Endothelial cell (in vitro differentiated cells): ENCODE data around the gene SLC6A9. TPM values are rescaled to one million over a fixed set of nuclear protein-coding genes. Genes with fewer than 3 reads are reported as not detected.

Experiments used
- DNase-seq: peaks from one replicate; pipeline ENCODE4 v3.0.0; 2021; ENCODE audit warnings: low spot score
- H3K27ac Mint-ChIP-seq: one replicate; pipeline ENCODE4 v1.8.0; 2021; ENCODE audit warnings: mixed read lengths, inconsistent platforms; ENCODE audit not compliant: unreplicated experiment
- H3K27me3 Mint-ChIP-seq: one replicate; pipeline ENCODE4 v1.8.0; 2021; ENCODE audit warnings: mild to moderate bottlenecking, moderate library complexity, mixed read lengths, inconsistent platforms; ENCODE audit not compliant: unreplicated experiment
- H3K36me3 Mint-ChIP-seq: one replicate; pipeline ENCODE4 v1.8.0; 2021; ENCODE audit warnings: mild to moderate bottlenecking, low read depth, mixed read lengths, inconsistent platforms; ENCODE audit not compliant: unreplicated experiment
- H3K4me1 Mint-ChIP-seq: one replicate; pipeline ENCODE4 v1.8.0; 2021; ENCODE audit warnings: mild to moderate bottlenecking, mixed read lengths, inconsistent platforms; ENCODE audit not compliant: unreplicated experiment
- H3K4me3 Mint-ChIP-seq: one replicate; pipeline ENCODE4 v1.8.0; 2021; ENCODE audit warnings: mild to moderate bottlenecking, mixed read lengths, inconsistent platforms; ENCODE audit not compliant: unreplicated experiment
- H3K9me3 Mint-ChIP-seq: one replicate; pipeline ENCODE4 v1.8.0; 2021; ENCODE audit warnings: mixed read lengths, inconsistent platforms; ENCODE audit not compliant: unreplicated experiment
- total RNA-seq: library from RNA; stranded (reverse); fragmentation: NEBNext Ultra II Directional; extraction: Animal tissue kit (Norgen Biotek cat#: 25700); gene quantifications from one replicate; pipeline ENCODE4 v1.2.1, GENCODE V29; 2021; ENCODE audit not compliant: unreplicated experiment
- TF ChIP-seq, protein P1 (sequence below): fragments of 200-600 bp; sonication (generic); IDR thresholded peaks from one replicate; pipeline ENCODE4 v1.5.0; 2021; ENCODE audit warnings: antibody characterized with exemption; ENCODE audit not compliant: unreplicated experiment

The SLC6A9 gene
- total RNA-seq, 1 donor from 2014 or later, result 2.8 TPM

DNA sequence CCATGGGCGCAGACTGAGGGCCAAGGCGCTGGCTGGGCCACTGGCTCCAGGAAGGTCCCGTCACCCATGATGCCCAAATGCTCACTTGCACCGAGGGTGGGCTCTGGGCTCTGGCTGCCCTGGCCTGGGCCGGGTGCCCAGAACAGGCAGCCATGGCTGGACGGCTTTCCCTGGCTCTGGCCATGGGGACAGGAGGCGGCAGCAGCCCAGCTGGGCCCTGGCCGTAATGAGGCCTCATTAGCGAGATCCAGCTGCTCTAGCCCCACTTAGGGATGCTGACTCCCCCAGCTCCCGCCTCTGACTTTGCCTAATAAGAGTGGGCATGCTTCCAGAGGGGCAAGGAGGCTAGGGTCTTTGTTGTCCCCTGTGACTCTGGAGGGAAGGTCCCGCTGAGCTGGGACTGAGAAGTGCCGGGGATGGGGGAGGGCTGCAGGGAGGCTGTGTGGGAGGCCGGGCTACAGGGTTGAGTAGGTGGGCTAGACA lies 11.8 kb downstream of the SLC6A9 start:
- Mint-ChIP-seq H3K4me1 (peaks cover 4% of the 10 kb centered on the region), H3K4me3 (no peak overlapping the region), H3K27ac (no peak overlapping the region), H3K27me3 (no peaks in the 10 kb centered on the region), H3K36me3 (no peaks in the 10 kb centered on the region), H3K9me3 (no peaks in the 10 kb centered on the region)
- no peak for DNase-seq
- TF ChIP-seq, protein P1, sequence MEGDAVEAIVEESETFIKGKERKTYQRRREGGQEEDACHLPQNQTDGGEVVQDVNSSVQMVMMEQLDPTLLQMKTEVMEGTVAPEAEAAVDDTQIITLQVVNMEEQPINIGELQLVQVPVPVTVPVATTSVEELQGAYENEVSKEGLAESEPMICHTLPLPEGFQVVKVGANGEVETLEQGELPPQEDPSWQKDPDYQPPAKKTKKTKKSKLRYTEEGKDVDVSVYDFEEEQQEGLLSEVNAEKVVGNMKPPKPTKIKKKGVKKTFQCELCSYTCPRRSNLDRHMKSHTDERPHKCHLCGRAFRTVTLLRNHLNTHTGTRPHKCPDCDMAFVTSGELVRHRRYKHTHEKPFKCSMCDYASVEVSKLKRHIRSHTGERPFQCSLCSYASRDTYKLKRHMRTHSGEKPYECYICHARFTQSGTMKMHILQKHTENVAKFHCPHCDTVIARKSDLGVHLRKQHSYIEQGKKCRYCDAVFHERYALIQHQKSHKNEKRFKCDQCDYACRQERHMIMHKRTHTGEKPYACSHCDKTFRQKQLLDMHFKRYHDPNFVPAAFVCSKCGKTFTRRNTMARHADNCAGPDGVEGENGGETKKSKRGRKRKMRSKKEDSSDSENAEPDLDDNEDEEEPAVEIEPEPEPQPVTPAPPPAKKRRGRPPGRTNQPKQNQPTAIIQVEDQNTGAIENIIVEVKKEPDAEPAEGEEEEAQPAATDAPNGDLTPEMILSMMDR, result no peak

DNA sequence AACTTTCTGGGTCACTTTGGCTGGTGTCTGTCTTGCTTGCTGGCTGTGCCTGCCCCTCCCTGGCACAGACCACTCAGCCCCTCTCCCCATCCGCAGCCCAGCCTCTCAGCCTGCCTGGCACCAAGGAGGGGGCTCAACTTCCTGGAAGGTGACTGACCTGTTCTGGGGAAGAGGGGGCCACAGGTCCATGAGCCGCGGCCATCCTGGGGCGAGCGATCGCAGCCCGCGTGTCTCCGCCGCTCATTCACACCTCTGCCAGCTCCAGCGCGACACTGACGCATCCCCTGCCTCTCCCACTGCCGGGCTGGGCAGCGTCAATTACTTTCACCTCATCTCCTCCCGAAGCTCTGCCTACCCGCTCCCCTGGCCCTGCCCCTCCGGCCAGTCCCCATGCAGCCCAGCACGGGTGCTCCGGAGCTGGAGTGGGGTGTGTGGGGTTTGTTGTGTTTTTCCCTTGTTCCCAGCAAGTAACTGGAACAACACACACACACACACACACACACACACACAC lies 14.3 kb downstream of the SLC6A9 start:
- no peaks in the 10 kb centered on the region for H3K36me3 Mint-ChIP-seq
- peaks cover 4% of the 10 kb centered on the region for H3K27me3 Mint-ChIP-seq
- H3K27ac Mint-ChIP-seq, result no peak overlapping the region
- H3K4me1 Mint-ChIP-seq, result peaks cover 4% of the 10 kb centered on the region
- H3K4me3 Mint-ChIP-seq, result no peak overlapping the region
- no peak for DNase-seq
- no peaks in the 10 kb centered on the region for H3K9me3 Mint-ChIP-seq
- TF ChIP-seq, protein P1, result no peak

DNA sequence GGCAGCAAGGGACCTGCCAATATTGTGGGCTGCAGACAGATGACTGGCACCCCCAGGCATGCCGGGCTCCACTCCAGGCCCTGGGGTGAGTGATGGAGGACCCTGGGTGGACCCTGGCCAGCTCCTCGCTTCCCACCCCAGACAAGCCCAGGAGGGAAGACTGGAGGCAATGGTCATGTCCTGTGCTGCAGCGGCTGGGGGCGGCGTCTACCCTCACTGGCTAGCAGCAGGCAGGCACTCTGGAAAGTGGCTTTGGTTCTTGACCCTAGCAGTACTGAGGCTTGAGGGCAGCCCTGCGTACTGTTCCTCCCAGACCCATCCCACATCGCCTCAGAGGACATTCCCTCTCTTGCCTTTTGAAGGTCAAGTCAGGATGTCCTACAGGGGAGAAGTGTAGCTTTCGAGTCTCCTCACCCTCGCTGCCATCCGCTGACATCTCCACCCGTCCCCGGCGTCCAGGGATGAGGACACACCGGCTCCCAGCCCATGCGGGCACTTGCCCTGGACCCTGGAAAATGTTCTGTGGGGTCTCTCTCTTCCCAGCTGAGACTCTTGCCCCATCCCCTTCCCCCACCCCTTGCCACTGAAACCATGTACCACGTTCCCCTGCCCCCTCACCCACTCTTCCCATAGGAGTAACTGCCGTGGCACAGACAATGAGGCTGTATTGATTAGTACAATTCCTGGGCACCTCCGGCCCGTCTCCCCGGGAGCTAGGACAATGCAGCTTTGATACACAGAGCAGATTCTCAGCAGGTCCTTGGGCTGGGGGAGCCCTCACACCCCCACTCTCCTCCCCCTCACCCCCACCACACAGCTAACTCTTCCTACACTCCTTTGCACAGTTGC lies 15.0 kb downstream of the SLC6A9 start:
- Mint-ChIP-seq H3K36me3 (no peaks in the 10 kb centered on the region), H3K27me3 (peaks cover 5% of the 10 kb centered on the region), H3K4me3 (no peak overlapping the region), H3K9me3 (no peaks in the 10 kb centered on the region), H3K4me1 (peaks cover 4% of the 10 kb centered on the region), H3K27ac (no peak overlapping the region)
- TF ChIP-seq, protein P1, result no peak
- DNase-seq, result no peak

DNA sequence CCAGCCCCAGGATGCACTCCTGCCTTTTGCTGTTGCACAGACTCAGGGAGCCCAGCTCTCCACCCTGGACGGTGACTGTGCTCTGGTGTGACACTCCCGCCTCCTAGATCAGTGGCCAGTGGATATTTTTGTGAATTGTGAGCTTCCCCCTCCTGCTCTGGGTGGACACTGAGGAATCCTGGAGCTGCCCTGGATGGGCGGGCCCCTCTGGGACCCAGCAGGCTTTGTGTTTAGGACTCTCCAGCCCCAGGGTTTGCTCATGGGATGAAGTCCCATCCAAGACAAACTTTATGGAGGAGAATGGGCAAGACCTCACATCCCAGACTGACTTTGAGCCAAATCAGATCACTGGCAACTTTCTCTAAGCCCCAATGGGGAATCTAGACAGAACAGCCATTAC lies 16.1 kb downstream of the SLC6A9 start:
- no peak overlapping the region for H3K4me3 Mint-ChIP-seq

More for the DNA sequence above, 16.1 kb downstream of the SLC6A9 start:
- Mint-ChIP-seq H3K27ac (no peak overlapping the region), H3K36me3 (no peaks in the 10 kb centered on the region), H3K27me3 (peaks cover 5% of the 10 kb centered on the region), H3K4me1 (peaks cover 4% of the 10 kb centered on the region), H3K9me3 (no peaks in the 10 kb centered on the region)
- no peak for DNase-seq
- TF ChIP-seq, protein P1, result no peak
